ENCODE measurements around the gene GTPBP1. TPM values are rescaled to one million over a fixed set of nuclear protein-coding genes. Genes with fewer than 3 reads are reported as not detected.
A peak's percentile ranks its signal among the peaks of the same experiment; 100 is the strongest.

GTPBP1 gene
- total RNA-seq, 8 experiments from 2014 or later, result 28.8 to 88.7 (median 35.1) TPM

GRCh38 chr22:38753948-38754750 lies 48.4 kb downstream of the GTPBP1 start:
- in situ Hi-C loops (cut with MboI; ENCODE audit: low pct_unique_long_range_greater_than_20kb in 2 of 9, low sequenced_read_pairs in 9 of 9, unreplicated experiment in 9 of 9), result loop anchor here in 1 of 9 experiments (25.0 kb wide), 1 partner anchor 258 kb away; the partner anchor contains the start of genes APOBEC3C and APOBEC3D
- 40 to 100% (median 61%) methylated on average over 2 to 5 of the region's 12 CpGs; no CpG with 5 or more reads in 2 of the 10 experiments for WGBS, 10 experiments
- no peak for ATAC-seq (replicated peaks in 6 of 8)

GRCh38 chr22:38754751-38755154 lies 49.0 kb downstream of the GTPBP1 start:
- peak overlapping the region; percentile 77 to 89 for H3K27ac ChIP-seq
- peaks cover 9 to 13% of the 10 kb centered on the region in 2 donors for H3K4me1 ChIP-seq (replicated peaks in 1 of 2)
- in situ Hi-C loops (cut with MboI; ENCODE audit: low pct_unique_long_range_greater_than_20kb in 2 of 9, low sequenced_read_pairs in 9 of 9, unreplicated experiment in 9 of 9), result loop anchor here in 1 of 9 experiments (25.0 kb wide), 1 partner anchor 258 kb away; the partner anchor contains the start of genes APOBEC3C and APOBEC3D
- peak in 3 of 8 experiments; percentile 4 to 9 (median 7) for ATAC-seq (replicated peaks in 6 of 8)
- 7 to 29% (median 20%) methylated on average over 1 to 3 of the region's 12 CpGs; no CpG with 5 or more reads in 7 of the 10 experiments for WGBS, 10 experiments
- peak overlapping the region; percentile 60 to 99 (median 74) for H3K4me3 ChIP-seq

More at GRCh38 chr22:38753948-38754750, 48.4 kb downstream of the GTPBP1 start:
- Histone ChIP-seq H3K27ac (no peak overlapping the region), H3K4me1 (replicated peaks in 1 of 2) (peaks cover 9 to 13% of the 10 kb centered on the region in 2 donors), H3K4me3 (peak overlapping the region; percentile 60 to 99 (median 74))

DNA sequence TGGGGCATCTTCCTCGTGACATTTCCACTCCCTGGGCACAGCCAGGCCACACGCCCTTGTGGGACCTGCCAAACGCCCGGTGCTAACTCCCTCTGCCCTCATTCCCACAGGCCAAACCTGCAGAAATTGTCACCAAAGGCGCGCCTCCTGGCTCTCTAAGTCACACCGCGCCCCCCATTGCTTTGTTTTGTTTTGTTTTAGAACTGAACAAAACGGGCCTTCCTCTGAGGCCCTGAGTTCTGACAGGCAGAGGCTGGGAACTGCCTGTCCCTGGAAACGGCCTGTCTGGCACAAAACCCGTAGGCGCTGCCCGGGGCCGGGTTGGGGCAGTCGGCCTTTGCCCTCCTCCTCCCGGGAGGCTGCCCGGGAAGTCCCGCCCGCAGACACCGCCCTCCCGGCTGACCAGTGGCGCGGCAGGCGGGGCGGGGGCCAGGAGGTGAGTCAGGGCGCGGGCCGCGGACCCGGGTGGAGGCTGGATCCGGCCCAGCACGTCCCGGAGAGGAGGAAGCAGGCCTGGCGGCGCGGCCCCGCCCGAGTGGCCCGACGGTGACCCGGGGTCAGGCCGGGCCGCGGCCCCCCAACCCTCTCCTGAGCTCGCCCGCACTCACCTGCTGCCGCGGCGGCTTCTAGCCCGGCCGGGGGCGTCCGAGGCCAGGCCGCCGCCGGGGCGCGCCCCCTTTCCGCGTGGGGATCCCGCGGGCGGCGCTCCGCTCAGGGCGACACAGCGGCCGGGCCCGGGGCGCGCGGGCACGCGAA lies 49.6 kb downstream of the GTPBP1 start:
- H3K27ac ChIP-seq, result peak overlapping the region; percentile 77 to 89
- WGBS, 10 experiments, result 0% methylated on average over 2 to 9 of the region's 74 CpGs; no CpG with 5 or more reads in 5 of the 10 experiments
- H3K4me1 ChIP-seq (replicated peaks in 1 of 2), result peaks cover 9 to 14% of the 10 kb centered on the region in 2 donors
- peak overlapping the region; percentile 60 to 99 (median 74) for H3K4me3 ChIP-seq
- ATAC-seq (replicated peaks in 6 of 8), result peak; percentile 57 to 75 (median 70)
- in situ Hi-C loops (cut with MboI; ENCODE audit: low pct_unique_long_range_greater_than_20kb in 2 of 9, low sequenced_read_pairs in 9 of 9, unreplicated experiment in 9 of 9), result loop anchor here in 1 of 9 experiments (25.0 kb wide), 1 partner anchor 257 kb away; the partner anchor contains the start of genes APOBEC3C and APOBEC3D

DNA sequence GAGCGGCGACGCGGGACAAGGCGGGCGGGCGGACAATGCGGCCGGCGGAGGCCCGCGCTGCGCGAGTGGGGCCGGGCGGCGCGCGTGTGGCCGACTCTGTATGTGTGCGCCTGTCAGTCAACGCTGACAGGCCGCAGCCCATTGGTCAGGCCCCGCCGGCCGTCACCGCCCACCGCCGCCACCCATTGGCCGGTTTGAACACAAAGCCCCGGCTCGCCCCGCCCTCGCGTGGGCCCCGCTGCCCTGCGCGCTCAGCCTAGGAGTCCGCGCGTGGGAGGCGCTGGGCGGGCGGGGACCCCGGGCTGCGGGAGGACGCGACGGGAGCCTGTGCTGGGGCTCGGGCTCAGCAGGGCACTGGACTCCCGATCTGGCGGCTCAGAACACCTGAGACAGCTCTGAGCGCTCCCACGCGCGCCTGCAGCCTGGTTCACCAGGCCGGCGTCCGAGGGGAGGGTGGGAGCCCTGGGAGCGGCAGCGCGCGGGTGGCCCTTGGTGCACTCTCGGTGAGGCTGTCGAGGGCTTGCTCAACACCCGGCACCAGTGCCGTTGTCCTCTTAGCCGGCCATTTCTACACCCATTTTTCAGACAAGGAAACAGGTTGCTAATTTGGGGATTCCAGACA lies 50.3 kb downstream of the GTPBP1 start, which contains the start of gene SUN2:
Gene SUN2, minus strand, starts transcription at position 88 of the 622 bp plus-strand sequence. CDS start 3,370 bp downstream, outside the sequence.
- in situ Hi-C loops (cut with MboI; ENCODE audit: low pct_unique_long_range_greater_than_20kb in 2 of 9, low sequenced_read_pairs in 9 of 9, unreplicated experiment in 9 of 9), result loop anchor here in 1 of 9 experiments (25.0 kb wide), 1 partner anchor 256 kb away; the partner anchor contains the start of genes APOBEC3C and APOBEC3D
- H3K4me1 ChIP-seq (replicated peaks in 1 of 2), result peaks cover 16 to 21% of the 10 kb centered on the region in 2 donors
- no CpG with 5 or more reads among the region's 68 CpGs for WGBS, 10 experiments
- H3K27ac ChIP-seq, result peak within 1 kb of the TSS; percentile 77 to 89
- ATAC-seq (replicated peaks in 6 of 8), result peak; percentile 76 to 93 (median 90)
- H3K4me3 ChIP-seq, result peak within 1 kb of the TSS; percentile 60 to 99 (median 74)

- Histone ChIP-seq H3K27ac (no peak overlapping the region), H3K4me3 (peak overlapping the region; percentile 60 to 99 (median 74)), H3K4me1 (replicated peaks in 1 of 2) (peaks cover 16 to 24% of the 10 kb centered on the region in 2 donors)
- no peak for ATAC-seq (replicated peaks in 6 of 8)
- in situ Hi-C loops (cut with MboI; ENCODE audit: low pct_unique_long_range_greater_than_20kb in 2 of 9, low sequenced_read_pairs in 9 of 9, unreplicated experiment in 9 of 9), result loop anchor here in 1 of 9 experiments (25.0 kb wide), 1 partner anchor 255 kb away; the partner anchor contains the start of genes APOBEC3C and APOBEC3D
- whole genome bisulfite sequencing, 10 experiments, result 55 to 96% (median 89%) methylated on average over 3 to 12 of the region's 17 CpGs; no CpG with 5 or more reads in 1 of the 10 experiments
Measured at GRCh38 chr22:38756711-38757463, 51.1 kb downstream of the GTPBP1 start.

- Histone ChIP-seq H3K4me1 (replicated peaks in 1 of 2) (peaks cover 21 to 28% of the 10 kb centered on the region in 2 donors), H3K27ac (no peak overlapping the region), H3K4me3 (no peak overlapping the region)
- no peak for ATAC-seq (replicated peaks in 6 of 8)
- 80 to 90% methylated on average over 2 of the region's 4 CpGs; no CpG with 5 or more reads in 8 of the 10 experiments for WGBS, 10 experiments
- in situ Hi-C loops (cut with MboI; ENCODE audit: low pct_unique_long_range_greater_than_20kb in 2 of 9, low sequenced_read_pairs in 9 of 9, unreplicated experiment in 9 of 9), result loop anchor here in 1 of 9 experiments (25.0 kb wide), 1 partner anchor 255 kb away; the partner anchor contains the start of genes APOBEC3C and APOBEC3D
Measured at GRCh38 chr22:38757464-38757757, 51.7 kb downstream of the GTPBP1 start.

DNA sequence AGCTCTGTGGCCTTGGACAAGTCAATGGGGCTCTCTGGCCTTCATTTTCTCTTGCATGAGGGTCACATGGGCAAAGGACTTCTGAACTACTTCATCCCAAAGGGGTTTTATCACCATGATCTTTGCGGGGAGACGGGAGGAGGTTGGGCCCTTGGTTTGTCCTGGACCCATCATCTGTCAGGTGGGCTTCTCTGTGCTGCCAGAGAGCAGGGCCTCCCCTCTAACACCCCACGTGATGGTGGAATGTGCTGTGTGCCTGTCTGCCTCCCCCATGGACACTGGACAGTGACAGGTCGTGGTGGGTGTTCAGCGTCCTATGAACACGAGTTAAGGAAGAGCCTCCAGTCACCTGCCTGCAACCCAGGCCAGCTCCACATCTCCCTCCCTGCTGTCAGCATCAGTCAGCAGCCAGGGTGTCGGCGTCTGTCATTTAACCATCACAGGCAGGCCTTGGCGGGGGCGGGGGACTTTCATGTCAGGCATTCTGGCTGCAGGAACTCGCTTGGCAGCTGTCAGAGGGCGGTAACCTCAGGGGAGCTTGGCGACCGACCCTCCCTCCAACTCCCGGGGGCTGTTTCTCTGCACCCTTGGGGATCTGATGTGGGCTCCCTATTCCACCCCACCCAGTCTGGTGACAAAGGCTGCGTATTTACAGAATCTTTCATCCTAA lies 52.7 kb downstream of the GTPBP1 start:
- ATAC-seq (replicated peaks in 6 of 8), result no peak
- Histone ChIP-seq H3K27ac (no peak overlapping the region), H3K4me1 (replicated peaks in 1 of 2) (peaks cover 26 to 36% of the 10 kb centered on the region in 2 donors), H3K4me3 (no peak overlapping the region)
- WGBS, 10 experiments, result 58 to 100% (median 80%) methylated on average over 1 to 2 of the region's 16 CpGs; no CpG with 5 or more reads in 5 of the 10 experiments
- in situ Hi-C loops (cut with MboI; ENCODE audit: low pct_unique_long_range_greater_than_20kb in 2 of 9, low sequenced_read_pairs in 9 of 9, unreplicated experiment in 9 of 9), result loop anchor here in 1 of 9 experiments (25.0 kb wide), 1 partner anchor 254 kb away; the partner anchor contains the start of genes APOBEC3C and APOBEC3D

GRCh38 chr22:38759005-38759404 lies 53.3 kb downstream of the GTPBP1 start:
- 17 to 100% (median 95%) methylated on average over 1 to 4 of the region's 7 CpGs; no CpG with 5 or more reads in 3 of the 10 experiments for WGBS, 10 experiments

GRCh38 chr22:38760477-38761201 lies 54.9 kb downstream of the GTPBP1 start:
- Histone ChIP-seq H3K4me1 (replicated peaks in 1 of 2) (peaks cover 18 to 32% of the 10 kb centered on the region in 2 donors), H3K27ac (peak overlapping the region in 1 of 2 donors; percentile 17)
- in situ Hi-C loops (cut with MboI; ENCODE audit: low pct_unique_long_range_greater_than_20kb in 2 of 9, low sequenced_read_pairs in 9 of 9, unreplicated experiment in 9 of 9), result loop anchor here in 1 of 9 experiments (25.0 kb wide), 1 partner anchor 252 kb away; the partner anchor contains the start of genes APOBEC3C and APOBEC3D

More at GRCh38 chr22:38759005-38759404, 53.3 kb downstream of the GTPBP1 start:
- no peak overlapping the region for H3K27ac ChIP-seq
- no peak overlapping the region for H3K4me3 ChIP-seq
- in situ Hi-C loops (cut with MboI; ENCODE audit: low pct_unique_long_range_greater_than_20kb in 2 of 9, low sequenced_read_pairs in 9 of 9, unreplicated experiment in 9 of 9), result loop anchor here in 1 of 9 experiments (25.0 kb wide), 1 partner anchor 253 kb away; the partner anchor contains the start of genes APOBEC3C and APOBEC3D
- no peak for ATAC-seq (replicated peaks in 6 of 8)
- H3K4me1 ChIP-seq (replicated peaks in 1 of 2), result peaks cover 22 to 36% of the 10 kb centered on the region in 2 donors

More at GRCh38 chr22:38760477-38761201, 54.9 kb downstream of the GTPBP1 start:
- WGBS, 10 experiments, result 53 to 100% (median 92%) methylated on average over 1 to 5 of the region's 12 CpGs; no CpG with 5 or more reads in 6 of the 10 experiments
- H3K4me3 ChIP-seq, result no peak overlapping the region
- ATAC-seq (replicated peaks in 6 of 8), result peak; percentile 3 to 66 (median 57)

All from motor neuron (in vitro differentiated cells).